ENCODE measurements around the gene SLC9A4. TPM values are rescaled to one million over a fixed set of nuclear protein-coding genes. Genes with fewer than 3 reads are reported as not detected.

Gene SLC9A4
- polyA plus RNA-seq, 1 donor from 2014 or later, result 0.15 TPM

DNA sequence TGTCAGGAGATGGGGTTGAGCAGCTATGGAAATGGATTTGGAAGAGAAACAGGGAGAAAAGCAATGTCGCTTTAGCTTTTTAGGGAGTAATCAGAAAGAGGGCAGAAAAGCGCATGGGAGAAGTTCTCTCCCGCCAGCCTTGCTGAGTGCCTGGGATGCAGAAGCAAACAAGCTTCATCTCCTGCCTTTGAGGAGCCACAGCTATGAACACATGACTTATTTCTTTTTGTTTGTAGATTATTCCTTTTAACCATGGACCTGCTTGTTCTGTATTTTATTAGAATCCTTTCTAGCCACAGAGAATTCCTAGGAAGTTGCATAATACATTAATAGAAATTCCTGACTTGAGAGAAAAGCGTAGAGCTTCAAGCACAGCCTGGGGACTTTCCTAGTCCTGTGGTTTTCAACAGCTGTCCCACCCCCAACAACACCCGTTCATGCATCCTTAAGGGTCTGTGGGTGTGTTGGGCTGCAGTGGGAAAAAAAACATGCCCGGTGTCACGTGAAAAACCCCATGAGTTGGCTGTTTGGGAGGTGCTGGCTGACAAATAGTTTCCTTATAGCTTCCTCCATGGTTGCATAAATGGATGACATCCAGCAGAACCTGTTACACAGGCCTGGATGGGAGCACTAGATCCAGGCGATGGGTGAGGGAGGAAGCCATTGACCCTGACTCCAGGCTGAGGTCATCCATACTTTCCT lies 14.9 kb downstream of the SLC9A4 start:
- Histone ChIP-seq H3K4me3 (ENCODE audit: low read length) (no peak overlapping the region), H3K4me2 (ENCODE audit: low read length) (no peak overlapping the region), H3K36me3 (ENCODE audit: insufficient read depth, low read length) (no peaks in the 10 kb centered on the region), H4K20me1 (ENCODE audit: insufficient read depth) (no peaks in the 10 kb centered on the region), H3K9me3 (ENCODE audit: low read length) (no peaks in the 10 kb centered on the region), H2AFZ (ENCODE audit: low read depth, low read length) (no peak overlapping the region), H3K27ac (ENCODE audit: low read length) (no peak overlapping the region), H3K79me2 (replicated peaks; ENCODE audit: insufficient read depth, low read length) (no peaks in the 10 kb centered on the region), H3K27me3 (ENCODE audit: insufficient read depth, low read depth, low read length) (no peaks in the 10 kb centered on the region), H3K9me2 (ENCODE audit: insufficient read depth, low read length) (no peaks in the 10 kb centered on the region), H3K9ac (ENCODE audit: low read length) (no peak overlapping the region), H3F3A (ENCODE audit: insufficient read depth, low read length, poor library complexity, severe bottlenecking) (no peaks in the 10 kb centered on the region)
- TF ChIP-seq, protein P1, sequence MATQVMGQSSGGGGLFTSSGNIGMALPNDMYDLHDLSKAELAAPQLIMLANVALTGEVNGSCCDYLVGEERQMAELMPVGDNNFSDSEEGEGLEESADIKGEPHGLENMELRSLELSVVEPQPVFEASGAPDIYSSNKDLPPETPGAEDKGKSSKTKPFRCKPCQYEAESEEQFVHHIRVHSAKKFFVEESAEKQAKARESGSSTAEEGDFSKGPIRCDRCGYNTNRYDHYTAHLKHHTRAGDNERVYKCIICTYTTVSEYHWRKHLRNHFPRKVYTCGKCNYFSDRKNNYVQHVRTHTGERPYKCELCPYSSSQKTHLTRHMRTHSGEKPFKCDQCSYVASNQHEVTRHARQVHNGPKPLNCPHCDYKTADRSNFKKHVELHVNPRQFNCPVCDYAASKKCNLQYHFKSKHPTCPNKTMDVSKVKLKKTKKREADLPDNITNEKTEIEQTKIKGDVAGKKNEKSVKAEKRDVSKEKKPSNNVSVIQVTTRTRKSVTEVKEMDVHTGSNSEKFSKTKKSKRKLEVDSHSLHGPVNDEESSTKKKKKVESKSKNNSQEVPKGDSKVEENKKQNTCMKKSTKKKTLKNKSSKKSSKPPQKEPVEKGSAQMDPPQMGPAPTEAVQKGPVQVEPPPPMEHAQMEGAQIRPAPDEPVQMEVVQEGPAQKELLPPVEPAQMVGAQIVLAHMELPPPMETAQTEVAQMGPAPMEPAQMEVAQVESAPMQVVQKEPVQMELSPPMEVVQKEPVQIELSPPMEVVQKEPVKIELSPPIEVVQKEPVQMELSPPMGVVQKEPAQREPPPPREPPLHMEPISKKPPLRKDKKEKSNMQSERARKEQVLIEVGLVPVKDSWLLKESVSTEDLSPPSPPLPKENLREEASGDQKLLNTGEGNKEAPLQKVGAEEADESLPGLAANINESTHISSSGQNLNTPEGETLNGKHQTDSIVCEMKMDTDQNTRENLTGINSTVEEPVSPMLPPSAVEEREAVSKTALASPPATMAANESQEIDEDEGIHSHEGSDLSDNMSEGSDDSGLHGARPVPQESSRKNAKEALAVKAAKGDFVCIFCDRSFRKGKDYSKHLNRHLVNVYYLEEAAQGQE (IDR thresholded peaks at IDR 0.05; ENCODE audit: borderline replicate concordance), result no peak
- TF ChIP-seq SMC3 (conservative IDR thresholded peaks at IDR 0.05; ENCODE audit: poor library complexity), result no peak
- TF ChIP-seq TAF1 (IDR thresholded peaks at IDR 0.05; ENCODE audit: low read depth), result no peak
- no peak for TF ChIP-seq RAD21 (conservative IDR thresholded peaks at IDR 0.05)
- no peak for TF ChIP-seq EP300 (conservative IDR thresholded peaks at IDR 0.05; ENCODE audit: poor library complexity, severe bottlenecking)
- TF ChIP-seq MXI1 (conservative IDR thresholded peaks at IDR 0.05; ENCODE audit: poor library complexity, severe bottlenecking), result no peak
- TF ChIP-seq, protein P2, sequence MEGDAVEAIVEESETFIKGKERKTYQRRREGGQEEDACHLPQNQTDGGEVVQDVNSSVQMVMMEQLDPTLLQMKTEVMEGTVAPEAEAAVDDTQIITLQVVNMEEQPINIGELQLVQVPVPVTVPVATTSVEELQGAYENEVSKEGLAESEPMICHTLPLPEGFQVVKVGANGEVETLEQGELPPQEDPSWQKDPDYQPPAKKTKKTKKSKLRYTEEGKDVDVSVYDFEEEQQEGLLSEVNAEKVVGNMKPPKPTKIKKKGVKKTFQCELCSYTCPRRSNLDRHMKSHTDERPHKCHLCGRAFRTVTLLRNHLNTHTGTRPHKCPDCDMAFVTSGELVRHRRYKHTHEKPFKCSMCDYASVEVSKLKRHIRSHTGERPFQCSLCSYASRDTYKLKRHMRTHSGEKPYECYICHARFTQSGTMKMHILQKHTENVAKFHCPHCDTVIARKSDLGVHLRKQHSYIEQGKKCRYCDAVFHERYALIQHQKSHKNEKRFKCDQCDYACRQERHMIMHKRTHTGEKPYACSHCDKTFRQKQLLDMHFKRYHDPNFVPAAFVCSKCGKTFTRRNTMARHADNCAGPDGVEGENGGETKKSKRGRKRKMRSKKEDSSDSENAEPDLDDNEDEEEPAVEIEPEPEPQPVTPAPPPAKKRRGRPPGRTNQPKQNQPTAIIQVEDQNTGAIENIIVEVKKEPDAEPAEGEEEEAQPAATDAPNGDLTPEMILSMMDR (IDR thresholded peaks at IDR 0.05; ENCODE audit: poor library complexity, severe bottlenecking), result no peak
- TF ChIP-seq EZH2 (IDR thresholded peaks at IDR 0.05; ENCODE audit: borderline replicate concordance, insufficient read depth, low read length, poor library complexity, severe bottlenecking), result no peak
- TF ChIP-seq POLR2AphosphoS5 (IDR thresholded peaks at IDR 0.05), result no peak

DNA sequence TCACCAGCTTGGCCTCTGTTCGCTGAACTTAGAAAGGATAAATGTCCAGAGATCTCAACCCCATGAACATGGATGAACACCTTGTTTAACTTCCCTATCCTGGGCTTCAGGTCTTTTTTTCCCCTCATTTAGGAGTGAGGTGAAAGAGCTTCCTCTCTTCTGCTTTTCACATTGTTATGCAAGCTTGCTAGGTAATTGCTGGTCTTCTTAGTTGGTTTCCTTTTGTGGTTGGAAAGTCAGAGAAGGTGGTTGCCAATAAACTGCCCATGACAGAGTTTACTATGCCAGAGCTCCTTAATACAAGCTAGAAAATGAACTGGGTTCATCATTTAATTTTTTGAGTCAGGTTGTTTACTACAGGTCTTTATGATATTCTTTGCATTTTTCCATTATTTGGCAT lies 16.6 kb downstream of the SLC9A4 start:
- Histone ChIP-seq H3K36me3 (ENCODE audit: insufficient read depth, low read length) (no peaks in the 10 kb centered on the region), H3K27me3 (ENCODE audit: insufficient read depth, low read depth, low read length) (no peaks in the 10 kb centered on the region), H3K4me2 (ENCODE audit: low read length) (no peak overlapping the region), H3K9ac (ENCODE audit: low read length) (no peak overlapping the region), H3K9me3 (ENCODE audit: low read length) (peaks cover 4% of the 10 kb centered on the region), H3F3A (ENCODE audit: insufficient read depth, low read length, poor library complexity, severe bottlenecking) (no peaks in the 10 kb centered on the region), H3K4me3 (ENCODE audit: low read length) (no peak overlapping the region), H3K9me2 (ENCODE audit: insufficient read depth, low read length) (no peaks in the 10 kb centered on the region), H2AFZ (ENCODE audit: low read depth, low read length) (no peak overlapping the region), H3K79me2 (replicated peaks; ENCODE audit: insufficient read depth, low read length) (no peaks in the 10 kb centered on the region), H4K20me1 (ENCODE audit: insufficient read depth) (no peaks in the 10 kb centered on the region), H3K27ac (ENCODE audit: low read length) (no peak overlapping the region)
- TF ChIP-seq, protein P1 (IDR thresholded peaks at IDR 0.05; ENCODE audit: borderline replicate concordance), result no peak
- TF ChIP-seq POLR2AphosphoS5 (IDR thresholded peaks at IDR 0.05) (no peak), SMC3 (conservative IDR thresholded peaks at IDR 0.05; ENCODE audit: poor library complexity) (no peak)
